ENCODE measurements around the gene MED12L.

- TF ChIP-seq CTCF (IDR thresholded peaks at IDR 0.05 in 2 of 3, conservative IDR thresholded peaks at IDR 0.05 in 1 of 3; ENCODE audit: control insufficient read depth in 2 of 3, extremely low read depth in 1 of 3, insufficient read depth in 1 of 3, low read depth in 3 of 3, low read length in 3 of 3) (no peak), PRDM15 (CRISPR knock-in tag; IDR thresholded peaks at IDR 0.05) (no peak), USF2 (IDR thresholded peaks at IDR 0.05; ENCODE audit: borderline replicate concordance, low read depth, low read length) (no peak), CREB1 (IDR thresholded peaks at IDR 0.05; ENCODE audit: low read depth) (no peak), ZBTB11 (CRISPR knock-in tag; IDR thresholded peaks at IDR 0.05) (no peak), CEBPZ (IDR thresholded peaks at IDR 0.05; ENCODE audit: low read depth, low read length) (no peak), ETV6 (conservative IDR thresholded peaks at IDR 0.05 in 1 of 2, IDR thresholded peaks at IDR 0.05 in 1 of 2; ENCODE audit: borderline replicate concordance in 1 of 2, low read depth in 1 of 2) (no peak), ASH2L (IDR thresholded peaks at IDR 0.05; ENCODE audit: borderline replicate concordance, low read depth) (no peak), EP300 (IDR thresholded peaks at IDR 0.05; ENCODE audit: borderline replicate concordance in 1 of 2, control insufficient read depth in 1 of 2, low read depth in 2 of 2, low read length in 2 of 2) (no peak)
Observed at GRCh38 chr3:151394611-151395010, 309.1 kb downstream of the MED12L start.

Measured in GM12878 (cell line).